ENCODE measurements around the gene LMOD1.
"Not testable (repeated sequence)": the region's sequence is repeated elsewhere in the genome, so short reads cannot be mapped to it uniquely, and the experiment has no call there.

The LMOD1 gene

GRCh38 chr1:201912832-201913231 lies 33.5 kb downstream of the LMOD1 start:
- FAIRE-seq, result no peak

GRCh38 chr1:201911826-201912571 lies 34.3 kb downstream of the LMOD1 start:
- FAIRE-seq, result no peak

DNA sequence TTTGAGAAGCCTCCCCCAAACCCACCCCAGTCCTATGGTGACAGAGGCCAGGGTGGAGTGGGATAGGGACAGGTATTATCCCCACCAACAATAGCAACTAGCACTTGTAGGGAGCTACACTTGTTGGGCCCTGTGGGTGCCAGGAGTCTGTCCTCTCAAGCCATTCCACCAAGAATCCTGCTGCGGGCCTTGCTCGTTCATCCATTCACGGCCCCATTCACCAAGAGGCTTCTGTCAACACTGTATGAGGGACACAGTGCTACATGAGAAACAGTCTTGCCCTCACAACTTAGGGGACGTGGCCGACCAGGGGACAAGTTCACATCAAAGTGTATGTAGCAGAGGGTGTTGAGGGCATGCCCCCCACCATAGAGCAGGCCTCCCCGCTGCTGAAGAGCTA lies 38.7 kb downstream of the LMOD1 start:
- no peak for FAIRE-seq

DNA sequence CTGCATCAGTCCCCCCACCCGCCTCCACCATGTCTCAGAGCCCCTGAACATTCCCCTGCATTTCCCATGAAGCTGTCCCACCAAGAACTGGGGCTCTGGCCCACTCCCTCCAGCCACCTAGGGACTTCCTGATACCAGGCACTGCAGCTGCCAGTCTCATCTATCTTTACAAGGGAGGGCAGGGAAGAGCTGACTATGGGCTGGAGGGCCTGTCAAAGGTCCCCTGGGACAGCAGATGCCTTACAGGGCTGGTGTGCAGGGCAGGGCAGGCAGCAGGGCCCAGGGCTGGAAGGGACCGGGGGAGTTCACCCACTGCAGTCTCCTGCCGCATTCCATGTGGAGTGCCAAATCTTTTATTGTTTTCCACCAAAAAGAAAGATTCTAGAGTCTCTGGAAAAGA lies 40.0 kb downstream of the LMOD1 start:
- FAIRE-seq, result no peak

- FAIRE-seq, result no peak
These were observed 41.0 kb downstream of the LMOD1 start for GRCh38 chr1:201905234-201905890.

- FAIRE-seq, result no peak
These were observed 41.8 kb downstream of the LMOD1 start for GRCh38 chr1:201904579-201904978.

GRCh38 chr1:201903135-201903534 lies 43.2 kb downstream of the LMOD1 start:
- FAIRE-seq, result no peak

GRCh38 chr1:201902198-201902597 lies 44.1 kb downstream of the LMOD1 start:
- FAIRE-seq, result no peak

- not testable (repeated sequence) for FAIRE-seq
These were observed 45.3 kb downstream of the LMOD1 start for GRCh38 chr1:201901036-201901435.

- FAIRE-seq, result no peak
These were observed 45.9 kb downstream of the LMOD1 start for GRCh38 chr1:201900476-201900875.

GRCh38 chr1:201899683-201900429 lies 46.5 kb downstream of the LMOD1 start:
- no peak for FAIRE-seq

- FAIRE-seq, result no peak
These were observed 47.4 kb downstream of the LMOD1 start for GRCh38 chr1:201898992-201899391.

- no peak for FAIRE-seq
These were observed 48.0 kb downstream of the LMOD1 start for GRCh38 chr1:201898240-201898894.

DNA sequence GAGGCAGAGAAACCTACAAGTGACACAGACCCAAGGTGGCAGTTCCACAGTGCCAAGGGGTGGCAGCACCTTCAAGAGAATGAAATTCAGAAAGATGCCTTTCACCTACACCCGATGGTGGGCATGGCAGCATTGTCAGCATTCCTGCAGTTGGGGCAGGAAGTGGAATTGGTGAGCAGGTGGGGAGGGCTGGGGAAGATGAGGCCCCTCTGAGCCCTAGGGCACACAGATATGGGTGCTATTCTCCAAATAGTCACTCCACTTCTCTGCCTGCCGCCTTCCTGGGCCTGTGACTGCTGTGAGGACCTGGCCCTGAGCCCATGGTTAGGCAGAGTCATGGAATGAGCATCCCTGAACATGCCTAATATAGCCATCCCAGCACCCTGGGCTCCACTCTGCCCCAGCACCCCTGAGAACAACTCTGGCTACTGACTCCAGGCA lies 49.4 kb downstream of the LMOD1 start:
- no peak for FAIRE-seq

GRCh38 chr1:201895913-201896807 lies 50.2 kb downstream of the LMOD1 start:
- peak; percentile 82 for FAIRE-seq

DNA sequence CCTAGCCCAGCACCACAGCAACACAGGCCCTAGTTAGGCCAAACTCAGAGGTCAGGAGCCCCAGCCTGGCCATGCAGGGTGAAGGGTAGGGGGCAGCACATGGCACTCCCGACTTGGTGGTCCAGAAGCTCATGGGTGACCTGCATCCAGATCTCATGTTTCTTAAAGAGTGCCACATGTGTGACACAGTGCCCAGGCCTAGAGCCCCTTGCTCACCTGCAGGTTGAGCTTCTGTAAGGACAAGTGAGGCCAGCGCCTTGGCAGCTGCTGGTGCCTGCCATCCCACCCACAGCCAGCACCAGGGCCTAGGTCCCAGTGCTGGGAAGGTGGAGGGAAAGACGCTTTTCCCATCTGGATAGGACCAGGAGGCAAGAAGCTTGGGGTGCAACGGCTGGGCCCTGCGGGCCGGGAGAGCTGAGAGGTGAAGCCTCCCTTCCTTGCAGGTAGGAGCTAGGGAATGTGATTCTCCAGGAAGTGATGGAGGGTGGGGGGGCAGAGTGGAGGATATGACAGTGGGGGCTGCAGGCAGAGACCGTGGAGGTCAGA lies 51.2 kb downstream of the LMOD1 start:
- FAIRE-seq, result no peak

GRCh38 chr1:201894343-201895119 lies 51.8 kb downstream of the LMOD1 start:
- no peak for FAIRE-seq

DNA sequence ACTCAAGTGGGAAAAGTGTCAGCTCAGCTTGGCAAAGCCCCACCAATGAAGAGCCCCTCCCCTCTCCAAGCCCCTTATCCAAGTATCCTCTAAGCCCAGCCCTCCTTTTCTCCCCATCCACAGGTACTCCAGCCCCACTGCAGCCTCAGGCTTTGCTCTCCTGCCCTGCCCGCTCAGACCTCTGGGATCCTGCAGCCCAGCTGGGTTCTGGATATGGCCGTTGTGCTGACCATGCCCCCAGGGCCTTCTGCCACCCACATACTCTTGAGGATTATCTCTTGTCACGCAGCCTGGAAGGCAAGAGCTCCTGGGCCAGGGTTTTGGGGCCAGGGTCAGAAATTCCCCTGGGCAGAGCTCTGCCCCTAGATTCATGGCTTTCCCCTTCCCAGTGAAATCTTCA lies 52.9 kb downstream of the LMOD1 start:
- FAIRE-seq, result no peak

DNA sequence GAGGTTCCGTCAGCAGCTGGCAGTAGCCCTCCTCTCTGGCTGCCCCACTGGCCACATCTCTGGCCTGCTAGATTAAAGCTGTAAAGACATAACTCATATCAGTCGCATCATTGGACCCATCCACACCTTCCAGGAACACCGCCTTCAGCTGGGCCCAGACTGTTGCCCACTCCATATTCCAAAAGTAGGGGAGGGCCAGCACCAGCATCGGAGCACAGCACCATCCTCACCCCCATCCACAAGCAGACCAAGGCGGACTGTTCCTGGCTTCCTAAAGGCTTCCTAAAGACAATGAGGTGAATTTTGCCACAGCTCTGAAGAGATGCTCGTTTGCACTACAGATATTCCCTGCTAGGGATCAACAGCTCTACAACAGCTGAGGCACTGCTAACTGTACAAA lies 54.1 kb downstream of the LMOD1 start:
- FAIRE-seq, result no peak

DNA sequence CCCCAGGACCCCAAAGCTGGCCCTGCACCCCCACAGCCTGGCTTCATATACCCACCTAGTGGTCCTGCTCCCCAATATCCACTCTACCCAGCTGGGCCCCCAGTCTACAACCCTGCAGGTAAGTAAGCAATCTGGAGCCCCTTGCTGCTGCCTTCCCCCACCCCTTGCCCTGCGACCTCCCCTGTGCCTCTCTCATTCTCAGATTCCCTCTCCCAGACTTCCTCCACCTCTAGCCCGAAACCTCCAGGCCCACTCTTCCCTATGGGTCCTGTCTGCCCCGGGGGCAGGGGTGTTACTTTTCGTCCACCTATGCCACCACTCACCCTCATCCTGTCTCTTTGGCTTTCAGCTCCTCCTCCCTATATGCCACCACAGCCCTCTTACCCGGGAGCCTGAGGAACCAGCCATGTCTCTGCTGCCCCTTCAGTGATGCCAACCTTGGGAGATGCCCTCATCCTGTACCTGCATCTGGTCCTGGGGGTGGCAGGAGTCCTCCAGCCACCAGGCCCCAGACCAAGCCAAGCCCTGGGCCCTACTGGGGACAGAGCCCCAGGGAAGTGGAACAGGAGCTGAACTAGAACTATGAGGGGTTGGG lies 54.8 kb downstream of the LMOD1 start:
- no peak for FAIRE-seq
